ENCODE measurements around the gene ECHS1. TPM values are rescaled to one million over a fixed set of nuclear protein-coding genes. Genes with fewer than 3 reads are reported as not detected.

ECHS1 gene
- polyA plus RNA-seq, 3 donors = 34.6 to 102 (median 85.1) TPM

DNA sequence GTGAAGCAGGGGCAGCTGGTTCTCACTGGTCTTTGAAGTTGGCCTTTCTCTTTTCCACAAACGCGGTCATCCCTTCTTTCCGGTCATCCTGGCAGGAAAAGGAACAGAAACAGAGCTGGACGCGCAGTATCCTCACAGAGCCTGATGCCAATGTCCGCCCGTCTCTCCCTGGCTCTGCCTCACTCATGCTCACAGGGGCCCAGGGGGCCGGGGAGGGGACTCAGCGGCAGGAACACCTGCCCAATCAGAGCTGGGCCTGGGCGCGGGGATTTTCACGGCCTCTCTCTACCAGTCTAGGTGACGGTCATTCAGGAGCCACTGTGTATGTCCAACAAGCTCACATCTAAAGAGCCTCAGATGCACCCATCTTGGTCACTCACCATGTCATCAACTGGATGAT lies 10.3 kb downstream of the ECHS1 start:
- H3K9me3 ChIP-seq (replicated peaks in 1 of 2; ENCODE audit: control insufficient read depth in 1 of 2, insufficient read depth in 1 of 2, low read length in 2 of 2) = no peaks in the 10 kb centered on the region
- 98% methylated on average over 10 of the region's 13 CpGs for WGBS (ENCODE audit: insufficient coverage)

GRCh38 chr10:133361773-133362441 lies 11.2 kb downstream of the ECHS1 start:
- H3K4me1 ChIP-seq (ENCODE audit: control insufficient read depth in 1 of 2, insufficient read depth in 2 of 2, low read length in 2 of 2) = peaks cover 4 to 9% of the 10 kb centered on the region in 2 donors
- peaks cover 0 to 1% (median 0%) of the 10 kb centered on the region in 7 donors for H3K9me3 Mint-ChIP-seq
- H2AFZ ChIP-seq (ENCODE audit: insufficient read depth, low read depth, low read length, poor library complexity, severe bottlenecking) = no peak overlapping the region
- no peak overlapping the region for H3K4me2 ChIP-seq (replicated peaks; ENCODE audit: extremely low read depth, low read length, poor library complexity, severe bottlenecking)
- H3K27ac Mint-ChIP-seq = peak overlapping the region in 2 of 7 donors; percentile 27 to 51
- peaks cover 3% of the 10 kb centered on the region for H3K4me1 Mint-ChIP-seq
- DNase-seq = no peak
- no peak overlapping the region for H3K27ac ChIP-seq (ENCODE audit: low read depth in 1 of 2, low read length in 2 of 2)
- intact Hi-C loops (cut with micrococcal nuclease) = no loop called here
- H3K36me3 Mint-ChIP-seq = peaks cover 42 to 52% of the 10 kb centered on the region in 2 donors
- H3K4me3 ChIP-seq (replicated peaks in 1 of 3; ENCODE audit: low read depth in 2 of 3, low read length in 3 of 3) = no peak overlapping the region
- H3K27me3 Mint-ChIP-seq (ENCODE audit: low read depth in 3 of 3) = peaks cover 0 to 3% (median 2%) of the 10 kb centered on the region in 3 donors
- no peak for TF ChIP-seq CTCF (IDR thresholded peaks at IDR 0.05)
- no peak overlapping the region for H3K4me3 Mint-ChIP-seq
- peaks cover under 1% of the 10 kb centered on the region for H4K20me1 ChIP-seq (ENCODE audit: insufficient read depth, low read length)
- H3K36me3 ChIP-seq (replicated peaks in 1 of 2; ENCODE audit: control insufficient read depth in 1 of 2, insufficient read depth in 2 of 2, low read length in 2 of 2) = peaks cover 45 to 53% of the 10 kb centered on the region in 2 donors
- no peaks in the 10 kb centered on the region for H3K9me3 ChIP-seq (replicated peaks in 1 of 2; ENCODE audit: control insufficient read depth in 1 of 2, insufficient read depth in 1 of 2, low read length in 2 of 2)
- no peaks in the 10 kb centered on the region for H3K27me3 ChIP-seq (ENCODE audit: control insufficient read depth in 2 of 2, insufficient read depth in 2 of 2, low read length in 2 of 2)
- WGBS (ENCODE audit: insufficient coverage) = 77% methylated on average over 10 of the region's 18 CpGs
- no peak overlapping the region for H3K9ac ChIP-seq (ENCODE audit: insufficient read depth, low read length, poor library complexity, severe bottlenecking)
- H3K79me2 ChIP-seq (ENCODE audit: insufficient read depth, low read length) = no peaks in the 10 kb centered on the region

More for the DNA sequence above, 10.3 kb downstream of the ECHS1 start:
- Histone ChIP-seq H3K4me3 (replicated peaks in 1 of 3; ENCODE audit: low read depth in 2 of 3, low read length in 3 of 3) (no peak overlapping the region), H3K27ac (ENCODE audit: low read depth in 1 of 2, low read length in 2 of 2) (no peak overlapping the region), H3K79me2 (ENCODE audit: insufficient read depth, low read length) (no peaks in the 10 kb centered on the region), H3K27me3 (ENCODE audit: control insufficient read depth in 2 of 2, insufficient read depth in 2 of 2, low read length in 2 of 2) (no peaks in the 10 kb centered on the region), H2AFZ (ENCODE audit: insufficient read depth, low read depth, low read length, poor library complexity, severe bottlenecking) (no peak overlapping the region), H3K4me2 (replicated peaks; ENCODE audit: extremely low read depth, low read length, poor library complexity, severe bottlenecking) (no peak overlapping the region), H4K20me1 (ENCODE audit: insufficient read depth, low read length) (no peaks in the 10 kb centered on the region), H3K36me3 (replicated peaks in 1 of 2; ENCODE audit: control insufficient read depth in 1 of 2, insufficient read depth in 2 of 2, low read length in 2 of 2) (peaks cover 47 to 55% of the 10 kb centered on the region in 2 donors), H3K9ac (ENCODE audit: insufficient read depth, low read length, poor library complexity, severe bottlenecking) (no peak overlapping the region), H3K4me1 (ENCODE audit: control insufficient read depth in 1 of 2, insufficient read depth in 2 of 2, low read length in 2 of 2) (no peaks in the 10 kb centered on the region)
- Mint-ChIP-seq H3K9me3 (peaks cover 0 to 1% (median 0%) of the 10 kb centered on the region in 7 donors), H3K4me1 (no peaks in the 10 kb centered on the region), H3K27me3 (ENCODE audit: low read depth in 3 of 3) (peaks cover 0 to 2% (median 0%) of the 10 kb centered on the region in 3 donors), H3K36me3 (peaks cover 46 to 56% of the 10 kb centered on the region in 2 donors), H3K27ac (peak overlapping the region in 1 of 7 donors; percentile 38), H3K4me3 (no peak overlapping the region)
- TF ChIP-seq CTCF (IDR thresholded peaks at IDR 0.05) = no peak
- intact Hi-C loops (cut with micrococcal nuclease) = no loop called here
- DNase-seq = no peak

All from CD14-positive monocyte (primary cell).